Activated naive CD4-positive, alpha-beta T cell treated with anti-CD3 and anti-CD28 coated beads, Interleukin-2, amount 50 U/mL, for 16 hours (primary cell): ENCODE results near the gene SKIDA1.

Experiments used
- DNase-seq: peaks from one replicate; pipeline ENCODE4 v3.0.0-alpha.2; 2020

Gene SKIDA1

GRCh38 chr10:21499701-21500577, 25.5 kb downstream of the SKIDA1 start:
- DNase-seq, result peak; percentile 22

GRCh38 chr10:21498986-21499385, 26.5 kb downstream of the SKIDA1 start:
- no peak for DNase-seq

- no peak for DNase-seq
Observed at GRCh38 chr10:21498377-21498776, 27.1 kb downstream of the SKIDA1 start.

- DNase-seq, result no peak
Observed at GRCh38 chr10:21497177-21497807, 28.2 kb downstream of the SKIDA1 start.

- DNase-seq, result peak; percentile 67
Observed at GRCh38 chr10:21496343-21497176, 28.9 kb downstream of the SKIDA1 start.

GRCh38 chr10:21495752-21496342, 29.6 kb downstream of the SKIDA1 start:
- peak; percentile 88 for DNase-seq

GRCh38 chr10:21495002-21495751, 30.3 kb downstream of the SKIDA1 start:
- DNase-seq, result no peak

GRCh38 chr10:21494191-21495001, 31.1 kb downstream of the SKIDA1 start:
- peak; percentile 22 for DNase-seq

GRCh38 chr10:21493784-21494183, 31.7 kb downstream of the SKIDA1 start:
- DNase-seq, result no peak

GRCh38 chr10:21492421-21492820, 33.1 kb downstream of the SKIDA1 start:
- DNase-seq, result no peak

- DNase-seq, result no peak
Observed at GRCh38 chr10:21490711-21491105, 34.8 kb downstream of the SKIDA1 start.

GRCh38 chr10:21490028-21490710, 35.3 kb downstream of the SKIDA1 start:
- no peak for DNase-seq

- no peak for DNase-seq
Observed at GRCh38 chr10:21488957-21489446, 36.5 kb downstream of the SKIDA1 start.

GRCh38 chr10:21488246-21488956, 37.1 kb downstream of the SKIDA1 start:
- DNase-seq, result no peak

GRCh38 chr10:21487416-21488180, 37.9 kb downstream of the SKIDA1 start:
- no peak for DNase-seq

- no peak for DNase-seq
Observed at GRCh38 chr10:21482821-21483220, 42.7 kb downstream of the SKIDA1 start.

GRCh38 chr10:21481407-21481806, 44.1 kb downstream of the SKIDA1 start:
- no peak for DNase-seq

GRCh38 chr10:21479570-21480315, 45.7 kb downstream of the SKIDA1 start:
- no peak for DNase-seq
